ENCODE measurements around the gene NXPE3. TPM values are rescaled to one million over a fixed set of nuclear protein-coding genes. Genes with fewer than 3 reads are reported as not detected.

NXPE3 gene
- total and polyA plus RNA-seq, 10 of the 15 experiments (the other 5 are each of a cell fraction or from before 2014, with no cell fraction given): 2.0 to 8.7 (median 5.2) TPM

- TF ChIP-seq CTCF (IDR thresholded peaks at IDR 0.05 in 2 of 3, conservative IDR thresholded peaks at IDR 0.05 in 1 of 3; ENCODE audit: control insufficient read depth in 2 of 3, extremely low read depth in 1 of 3, insufficient read depth in 1 of 3, low read depth in 3 of 3, low read length in 3 of 3) (no peak), BRCA1 (IDR thresholded peaks at IDR 0.05; ENCODE audit: low read depth, low read length) (no peak), RUNX3 (IDR thresholded peaks at IDR 0.05; ENCODE audit: low read length) (peak; percentile 81), HDGF (IDR thresholded peaks at IDR 0.05) (no peak; the same call in 1 of the 2 replicates), MYB (IDR thresholded peaks at IDR 0.05; ENCODE audit: borderline replicate concordance, low read depth, low read length) (0 out of 2 replicates have a peak, but pooled peaks have one; percentile 57), ZBED1 (IDR thresholded peaks at IDR 0.05; ENCODE audit: borderline replicate concordance) (peak; percentile 92), CHD2 (IDR thresholded peaks at IDR 0.05; ENCODE audit: borderline replicate concordance, low read depth, low read length) (peak; percentile 83), POLR2AphosphoS2 (IDR thresholded peaks at IDR 0.05; ENCODE audit: low read depth, low read length) (peak; percentile 95), RB1 (IDR thresholded peaks at IDR 0.05; ENCODE audit: borderline replicate concordance) (no peak), RAD21 (IDR thresholded peaks at IDR 0.05; ENCODE audit: insufficient read depth, low read depth, low read length) (peak; percentile 38; the same call in 1 of the 2 replicates), NFYB (IDR thresholded peaks at IDR 0.05; ENCODE audit: insufficient read depth, low read depth, low read length) (0 out of 2 replicates have a peak, but pooled peaks have one; percentile 42), CEBPZ (IDR thresholded peaks at IDR 0.05; ENCODE audit: low read depth, low read length) (no peak), HDAC2 (IDR thresholded peaks at IDR 0.05) (no peak), ZSCAN29 (IDR thresholded peaks at IDR 0.05) (peak; percentile 93), MYC (IDR thresholded peaks at IDR 0.05; ENCODE audit: insufficient read depth, insufficient read length, insufficient replicate concordance, low read length, severe bottlenecking) (no peak), CBFB (IDR thresholded peaks at IDR 0.05; ENCODE audit: low read depth) (peak; percentile 76; the same call in 1 of the 2 replicates), NBN (IDR thresholded peaks at IDR 0.05) (peak; percentile 95; the same call in 1 of the 2 replicates), SRF (IDR thresholded peaks at IDR 0.05; ENCODE audit: low read depth in 2 of 2, low read length in 2 of 2) (no peak), RBBP5 (conservative IDR thresholded peaks at IDR 0.05) (no peak), ZBTB11 (CRISPR knock-in tag; IDR thresholded peaks at IDR 0.05) (no peak), ZNF622 (IDR thresholded peaks at IDR 0.05) (no peak), ATF7 (IDR thresholded peaks at IDR 0.05; ENCODE audit: low read depth) (peak; percentile 87)
Observed at GRCh38 chr3:101827211-101828174, 48.5 kb downstream of the NXPE3 start (continued).
